Measurements from ENCODE around the gene TAC4.
A peak's percentile ranks its signal among the peaks of the same experiment; 100 is the strongest.

TAC4 gene

DNA sequence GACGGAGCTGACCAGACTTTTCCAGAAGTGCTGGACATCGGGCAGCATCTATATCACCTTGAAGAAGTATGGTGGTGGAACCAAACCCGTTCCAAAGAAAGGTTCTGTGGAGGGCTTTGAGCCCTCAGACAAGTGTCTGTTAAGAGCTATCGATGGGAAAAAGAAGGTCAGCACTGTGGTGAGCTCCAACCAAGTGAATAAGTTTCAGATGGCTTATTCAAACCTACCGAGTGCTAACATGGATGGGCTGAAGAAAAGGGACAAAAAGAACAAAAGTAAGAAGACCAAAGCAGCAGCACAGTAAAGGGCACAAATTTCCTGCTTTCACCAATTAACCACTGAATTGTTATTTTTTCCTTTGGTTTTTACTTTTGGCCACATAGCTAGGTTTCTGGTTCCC is 52.5 kb downstream of the TAC4 start:
- no peak for DNase-seq

DNA sequence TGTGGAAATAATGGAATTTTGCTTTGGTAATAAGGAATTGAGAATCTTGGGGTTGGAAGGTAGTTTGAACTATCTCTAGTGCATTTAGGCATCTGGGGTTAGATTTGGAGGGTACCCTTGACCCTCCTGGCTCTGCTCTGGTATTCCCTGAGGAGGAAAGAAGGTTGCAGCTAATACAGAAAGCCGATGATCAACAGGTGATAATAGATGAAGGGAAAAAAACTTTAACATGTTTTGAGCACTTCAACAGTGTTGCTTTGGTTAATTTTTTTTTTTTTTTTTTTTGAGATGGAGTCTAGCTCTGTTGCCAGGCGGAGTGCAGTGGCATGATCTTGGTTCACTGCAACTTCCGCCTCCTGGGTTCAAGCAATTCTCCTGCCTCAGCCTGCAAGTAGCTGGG is 54.6 kb downstream of the TAC4 start:
- DNase-seq = no peak

DNA sequence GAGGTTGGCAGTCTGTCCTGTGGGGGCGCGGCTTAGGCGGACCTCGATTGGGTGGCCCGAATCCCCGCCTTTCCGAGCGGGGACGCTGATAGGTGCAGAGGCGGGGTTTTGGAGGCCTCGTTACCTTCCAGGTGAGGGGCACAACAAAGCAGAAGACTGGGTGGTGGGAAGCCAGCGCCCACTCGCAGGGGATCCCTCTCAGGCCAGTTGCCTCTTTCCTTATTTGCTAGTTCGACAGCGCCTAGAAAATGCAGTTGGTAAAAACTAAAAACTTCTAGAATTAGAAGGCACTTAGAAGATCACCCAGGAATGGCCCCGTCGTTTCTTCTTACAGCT is 58.7 kb downstream of the TAC4 start:
- DNase-seq = no peak

DNA sequence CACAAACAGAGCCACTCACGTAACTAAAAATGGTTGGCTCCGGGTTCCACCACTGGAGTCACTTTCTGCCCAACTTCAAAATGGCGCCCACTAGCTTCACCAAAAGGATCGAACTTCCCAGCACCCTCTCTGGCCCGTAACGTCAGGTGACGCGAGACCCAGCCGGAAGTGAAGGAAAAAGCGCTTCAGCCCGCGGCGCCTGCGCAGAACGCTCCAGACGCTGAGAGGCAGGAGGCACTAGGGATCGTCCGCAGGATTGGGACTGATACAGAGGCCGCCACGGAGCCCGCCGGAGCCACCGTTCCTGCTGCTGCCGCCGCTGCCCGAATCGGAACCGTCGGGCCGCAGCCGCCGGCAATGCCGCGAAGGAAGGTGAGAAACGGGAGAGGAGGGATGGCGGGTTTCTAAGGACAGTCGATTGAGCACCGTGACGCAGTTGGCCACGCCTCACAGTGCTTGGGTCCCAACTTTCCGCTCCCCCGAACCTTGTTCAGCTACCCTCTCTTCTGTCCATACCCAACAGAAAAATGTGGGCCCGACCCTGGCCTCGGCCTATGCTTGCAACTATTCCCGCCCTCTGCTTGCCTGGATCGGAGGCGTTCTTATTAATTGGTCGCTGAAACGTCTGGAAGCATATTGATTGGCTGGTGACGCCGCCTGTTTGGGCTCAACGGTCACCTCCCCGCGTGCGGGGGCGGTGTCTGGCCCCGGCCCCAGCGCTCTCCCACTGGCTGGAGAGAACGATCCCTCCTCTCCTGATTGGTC is 59.2 kb downstream of the TAC4 start, which contains the start of gene KAT7:
TSS of gene KAT7 (plus strand) at position 204 of the 765 bp plus-strand sequence. CDS start at position 358, 154 bp downstream.
- peak; percentile 99 for DNase-seq
